Activated naive CD8-positive, alpha-beta T cell (primary cell): Measurements from ENCODE around the gene VTI1B.
A peak's percentile ranks its signal among the peaks of the same experiment; 100 is the strongest.

Experiments
- H3K27ac Mint-ChIP-seq: one replicate; pipeline ENCODE4 v1.8.0; 2021; ENCODE audit warnings: mixed read lengths
- H3K27me3 Mint-ChIP-seq: one replicate; pipeline ENCODE4 v1.8.0; 2021; ENCODE audit warnings: mixed read lengths
- H3K36me3 Mint-ChIP-seq: one replicate; pipeline ENCODE4 v1.8.0; 2021; ENCODE audit warnings: mixed read lengths
- H3K4me1 Mint-ChIP-seq: one replicate; pipeline ENCODE4 v1.8.0; 2021; ENCODE audit warnings: low read depth, mixed read lengths
- H3K4me3 Mint-ChIP-seq: one replicate; pipeline ENCODE4 v1.8.0; 2021; ENCODE audit warnings: mild to moderate bottlenecking, mixed read lengths
- H3K9me3 Mint-ChIP-seq: one replicate; pipeline ENCODE4 v1.8.0; 2021; ENCODE audit warnings: low read depth, mixed read lengths

The VTI1B gene

DNA sequence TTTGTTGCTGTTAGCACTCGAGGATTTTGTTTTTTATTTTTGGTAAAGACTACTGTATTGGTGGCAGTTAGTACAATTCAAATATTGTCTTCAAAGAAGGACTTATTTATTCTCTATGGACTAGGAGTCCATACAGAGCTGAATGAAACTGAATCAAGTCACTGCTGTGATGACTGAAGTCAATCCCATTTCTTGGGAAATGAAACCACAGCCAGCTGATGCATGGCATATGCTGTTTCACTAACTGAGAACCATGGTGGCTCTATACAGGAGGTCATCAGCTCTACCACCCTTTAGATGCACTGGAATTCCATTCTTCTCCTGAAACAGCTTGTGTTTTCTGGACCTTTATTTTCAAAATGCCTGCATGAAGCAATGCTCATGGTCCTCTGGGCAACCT is 22.2 kb downstream of the VTI1B start:
- no peak overlapping the region for H3K27ac Mint-ChIP-seq
- no peaks in the 10 kb centered on the region for H3K27me3 Mint-ChIP-seq
- H3K36me3 Mint-ChIP-seq: peaks cover 9% of the 10 kb centered on the region
- no peaks in the 10 kb centered on the region for H3K4me1 Mint-ChIP-seq
- no peaks in the 10 kb centered on the region for H3K9me3 Mint-ChIP-seq
- H3K4me3 Mint-ChIP-seq: no peak overlapping the region

DNA sequence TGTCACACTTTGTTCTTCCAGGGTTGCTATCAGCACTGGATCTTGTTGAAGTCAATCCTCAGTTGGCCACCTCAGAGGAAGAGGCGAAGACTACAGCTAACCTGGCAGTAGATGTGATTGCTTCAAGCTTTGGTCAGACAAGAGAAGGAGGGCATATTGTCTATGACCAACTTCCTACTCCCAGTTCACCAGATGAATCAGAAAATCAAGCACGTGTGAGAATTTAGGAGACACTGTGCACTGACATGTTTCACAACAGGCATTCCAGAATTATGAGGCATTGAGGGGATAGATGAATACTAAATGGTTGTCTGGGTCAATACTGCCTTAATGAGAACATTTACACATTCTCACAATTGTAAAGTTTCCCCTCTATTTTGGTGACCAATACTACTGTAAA is 23.7 kb downstream of the VTI1B start:
- Mint-ChIP-seq H3K9me3 (no peaks in the 10 kb centered on the region), H3K36me3 (peaks cover 12% of the 10 kb centered on the region), H3K4me1 (no peaks in the 10 kb centered on the region)

DNA sequence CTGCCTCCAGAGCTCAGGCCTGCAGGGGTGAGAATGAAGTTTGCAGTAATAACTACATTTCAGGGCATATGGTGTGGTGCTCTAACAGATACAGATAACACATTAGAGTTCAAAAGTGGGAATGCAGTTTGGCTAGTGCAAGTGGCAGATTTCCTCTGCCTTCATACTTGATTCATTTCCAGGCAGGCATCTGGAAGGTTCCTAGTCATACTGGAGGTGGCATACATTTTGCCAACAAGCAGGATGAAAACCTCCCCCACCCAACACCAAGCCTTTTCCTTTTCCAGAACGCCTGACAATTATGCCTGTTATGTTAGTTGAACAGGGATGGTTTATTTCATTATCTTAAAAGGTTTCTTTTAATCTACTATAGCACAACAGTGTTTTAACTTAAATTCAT is 24.3 kb downstream of the VTI1B start:
- H3K4me1 Mint-ChIP-seq: no peaks in the 10 kb centered on the region
- no peaks in the 10 kb centered on the region for H3K9me3 Mint-ChIP-seq
- peaks cover 12% of the 10 kb centered on the region for H3K36me3 Mint-ChIP-seq
- H3K27ac Mint-ChIP-seq: no peak overlapping the region
- H3K27me3 Mint-ChIP-seq: no peaks in the 10 kb centered on the region
- H3K4me3 Mint-ChIP-seq: no peak overlapping the region

More for the DNA sequence above, 23.7 kb downstream of the VTI1B start:
- Mint-ChIP-seq H3K4me3 (no peak overlapping the region), H3K27ac (no peak overlapping the region), H3K27me3 (no peaks in the 10 kb centered on the region)

DNA sequence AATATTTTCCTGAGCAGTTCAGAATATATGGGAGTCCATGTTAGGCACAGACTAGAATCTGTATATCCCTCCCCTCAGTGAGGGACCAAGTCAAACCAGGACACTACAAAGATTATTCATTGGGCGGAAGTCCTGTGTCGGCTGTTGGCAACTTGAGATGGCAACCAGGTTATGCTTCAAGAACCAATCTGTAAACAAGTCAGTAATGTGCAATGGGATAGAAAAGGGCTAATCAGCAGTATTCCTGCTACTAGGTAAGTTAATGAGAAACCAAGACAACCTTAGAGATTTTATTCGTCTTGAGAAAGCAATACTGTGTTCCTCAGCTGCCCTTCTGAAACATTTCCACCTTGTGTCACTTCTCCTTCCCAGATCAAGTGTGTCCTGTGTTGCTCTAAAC is 28.3 kb downstream of the VTI1B start:
- Mint-ChIP-seq H3K36me3 (peaks cover 11% of the 10 kb centered on the region), H3K27me3 (no peaks in the 10 kb centered on the region)

DNA sequence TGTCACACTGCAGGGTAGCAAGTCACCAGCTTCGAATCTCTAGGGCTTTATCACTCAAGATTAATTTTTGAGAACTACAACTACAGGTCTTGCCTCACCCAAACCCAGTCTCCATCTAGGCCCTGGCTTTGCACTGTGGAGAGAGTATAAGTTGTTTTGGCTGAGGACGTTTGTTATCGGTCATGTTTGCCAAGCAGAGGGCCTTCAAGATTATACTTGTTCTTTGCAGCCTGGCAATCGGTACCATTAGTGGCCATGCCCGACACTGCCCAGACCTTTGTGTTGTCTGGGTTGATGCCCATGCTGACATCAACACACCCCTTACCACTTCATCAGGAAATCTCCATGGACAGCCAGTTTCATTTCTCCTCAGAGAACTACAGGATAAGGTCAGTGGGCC is 29.0 kb downstream of the VTI1B start:
- Mint-ChIP-seq H3K36me3 (peaks cover 8% of the 10 kb centered on the region), H3K27me3 (no peaks in the 10 kb centered on the region), H3K27ac (no peak overlapping the region), H3K4me1 (peaks cover 4% of the 10 kb centered on the region), H3K9me3 (no peaks in the 10 kb centered on the region), H3K4me3 (no peak overlapping the region)

More for the DNA sequence above, 28.3 kb downstream of the VTI1B start:
- H3K4me3 Mint-ChIP-seq: no peak overlapping the region
- peaks cover 4% of the 10 kb centered on the region for H3K4me1 Mint-ChIP-seq
- H3K9me3 Mint-ChIP-seq: no peaks in the 10 kb centered on the region
- H3K27ac Mint-ChIP-seq: no peak overlapping the region

DNA sequence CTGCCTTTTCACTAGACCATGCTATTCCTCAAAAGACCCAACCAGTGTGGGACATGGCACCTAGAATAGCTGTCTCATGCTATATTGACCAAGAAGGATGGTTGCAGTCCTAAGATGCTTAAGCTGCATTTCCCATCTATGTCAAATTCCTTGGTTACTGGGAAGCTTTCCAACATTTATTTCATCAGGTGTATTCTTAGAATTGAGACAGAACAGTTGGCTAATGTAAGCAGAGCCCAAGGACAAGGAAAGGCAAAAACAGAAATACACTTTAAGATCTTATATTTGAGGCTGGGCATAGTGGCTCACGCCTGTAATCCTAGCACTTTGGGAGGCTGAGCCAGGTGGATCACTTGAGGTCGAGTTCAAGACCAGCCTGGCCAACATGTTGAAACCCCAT is 30.0 kb downstream of the VTI1B start:
- Mint-ChIP-seq H3K36me3 (peaks cover 8% of the 10 kb centered on the region), H3K27me3 (no peaks in the 10 kb centered on the region), H3K9me3 (no peaks in the 10 kb centered on the region), H3K4me3 (no peak overlapping the region), H3K27ac (no peak overlapping the region), H3K4me1 (peaks cover 4% of the 10 kb centered on the region)

DNA sequence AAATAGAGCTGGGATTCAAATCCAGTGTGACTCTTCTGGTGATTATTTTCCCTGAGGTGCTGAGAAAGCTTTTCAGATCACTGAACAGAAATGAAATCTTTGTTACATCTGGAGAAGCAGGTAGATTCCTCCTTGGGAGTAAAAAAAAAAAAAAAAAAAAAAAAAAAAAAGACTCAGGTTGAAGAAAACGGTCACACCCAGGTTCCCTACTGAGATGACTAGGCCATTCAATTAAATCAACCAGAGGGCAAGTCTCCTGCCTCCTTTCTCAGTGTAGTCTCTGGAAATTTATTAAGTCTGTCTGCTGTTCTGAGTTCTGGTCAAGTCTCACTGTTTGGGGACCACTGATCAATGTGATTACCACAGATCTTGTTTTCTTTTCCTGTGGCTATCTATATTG is 30.7 kb downstream of the VTI1B start:
- H3K4me1 Mint-ChIP-seq: peaks cover 4% of the 10 kb centered on the region
- H3K36me3 Mint-ChIP-seq: peaks cover 8% of the 10 kb centered on the region
- no peaks in the 10 kb centered on the region for H3K9me3 Mint-ChIP-seq
- H3K4me3 Mint-ChIP-seq: no peak overlapping the region
- peak overlapping the region; percentile 1 for H3K27ac Mint-ChIP-seq
- no peaks in the 10 kb centered on the region for H3K27me3 Mint-ChIP-seq

DNA sequence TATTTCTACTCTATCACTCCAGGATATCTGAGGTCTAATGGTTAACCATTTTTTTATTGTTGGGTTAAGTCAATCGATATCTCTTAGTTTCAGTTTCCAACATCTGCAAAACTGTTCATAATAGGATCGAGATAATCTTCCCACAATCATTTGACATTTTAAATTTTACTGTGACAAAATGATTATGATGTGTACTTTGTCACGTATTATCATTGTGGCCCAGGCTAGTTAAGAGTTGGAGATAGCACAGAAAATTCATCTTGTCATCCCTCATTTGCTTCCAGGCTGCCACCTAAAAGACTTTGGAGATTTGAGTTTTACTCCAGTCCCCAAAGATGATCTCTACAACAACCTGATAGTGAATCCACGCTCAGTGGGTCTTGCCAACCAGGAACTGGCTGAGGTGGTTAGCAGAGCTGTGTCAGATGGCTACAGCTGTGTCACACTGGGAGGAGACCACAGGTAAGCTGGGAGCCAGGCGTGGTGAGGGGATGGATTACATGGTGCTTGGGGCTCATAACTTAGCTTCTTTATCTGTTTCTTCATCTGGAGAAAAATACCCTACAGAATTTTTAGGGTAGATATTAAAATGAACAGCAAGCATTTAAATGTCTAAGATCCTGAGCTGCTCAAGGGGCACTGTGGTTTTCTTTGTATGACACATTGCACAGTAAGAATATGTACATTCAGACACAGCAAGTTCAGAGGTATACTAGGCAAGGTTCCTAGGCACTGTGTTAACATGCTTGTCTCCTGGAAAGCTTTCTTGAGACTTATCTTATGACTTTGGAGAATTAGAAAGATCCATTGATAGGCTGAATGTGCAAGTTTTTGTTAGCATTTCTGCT is 32.3 kb downstream of the VTI1B start:
- Mint-ChIP-seq H3K4me3 (no peak overlapping the region), H3K36me3 (peaks cover 8% of the 10 kb centered on the region), H3K4me1 (peaks cover 4% of the 10 kb centered on the region), H3K27ac (peak overlapping the region; percentile 14), H3K9me3 (no peaks in the 10 kb centered on the region), H3K27me3 (no peaks in the 10 kb centered on the region)

DNA sequence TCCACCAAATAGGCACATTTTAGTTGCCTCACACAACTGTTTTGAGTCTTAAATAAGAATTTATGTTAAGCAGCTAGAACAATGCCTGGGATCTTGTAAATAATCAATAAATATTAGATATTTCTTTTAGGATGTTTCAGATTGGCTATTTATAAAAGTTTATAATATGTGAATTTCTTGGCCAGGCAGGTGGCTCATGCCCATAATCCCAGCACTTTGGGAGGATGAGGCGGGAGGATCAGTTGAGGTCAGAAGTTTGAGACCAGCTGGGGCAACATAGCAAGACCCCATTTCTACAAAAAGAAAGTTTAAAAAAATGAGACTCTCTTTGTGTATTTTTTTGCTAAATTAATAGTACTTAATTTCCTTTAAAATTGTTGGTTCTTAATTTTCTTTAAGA is 33.0 kb downstream of the VTI1B start:
- Mint-ChIP-seq H3K4me3 (no peak overlapping the region), H3K36me3 (peaks cover 8% of the 10 kb centered on the region), H3K27me3 (no peaks in the 10 kb centered on the region), H3K27ac (no peak overlapping the region), H3K4me1 (peaks cover 4% of the 10 kb centered on the region), H3K9me3 (no peaks in the 10 kb centered on the region)

DNA sequence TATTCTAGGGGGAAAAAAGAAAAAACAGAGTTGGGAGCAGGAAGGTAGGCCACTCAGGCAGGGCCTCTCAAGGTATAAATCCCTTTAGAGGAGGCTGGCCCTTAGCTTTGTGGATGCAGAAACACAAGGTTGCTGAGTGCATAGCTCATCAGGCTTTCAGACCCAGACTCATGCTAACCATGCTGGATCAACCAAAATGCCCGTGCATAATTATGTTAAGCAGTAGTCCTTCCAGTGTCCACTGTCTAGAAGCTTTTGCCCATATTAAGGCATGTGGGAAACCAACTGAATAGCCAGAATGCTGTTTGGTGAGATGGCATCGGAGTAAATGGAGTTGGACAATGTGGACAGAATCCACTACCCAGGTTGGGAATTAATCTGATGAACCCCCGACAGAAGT is 35.8 kb downstream of the VTI1B start:
- Mint-ChIP-seq H3K36me3 (peaks cover 5% of the 10 kb centered on the region), H3K27ac (no peak overlapping the region), H3K27me3 (no peaks in the 10 kb centered on the region), H3K4me3 (no peak overlapping the region), H3K9me3 (no peaks in the 10 kb centered on the region), H3K4me1 (peaks cover 4% of the 10 kb centered on the region)

DNA sequence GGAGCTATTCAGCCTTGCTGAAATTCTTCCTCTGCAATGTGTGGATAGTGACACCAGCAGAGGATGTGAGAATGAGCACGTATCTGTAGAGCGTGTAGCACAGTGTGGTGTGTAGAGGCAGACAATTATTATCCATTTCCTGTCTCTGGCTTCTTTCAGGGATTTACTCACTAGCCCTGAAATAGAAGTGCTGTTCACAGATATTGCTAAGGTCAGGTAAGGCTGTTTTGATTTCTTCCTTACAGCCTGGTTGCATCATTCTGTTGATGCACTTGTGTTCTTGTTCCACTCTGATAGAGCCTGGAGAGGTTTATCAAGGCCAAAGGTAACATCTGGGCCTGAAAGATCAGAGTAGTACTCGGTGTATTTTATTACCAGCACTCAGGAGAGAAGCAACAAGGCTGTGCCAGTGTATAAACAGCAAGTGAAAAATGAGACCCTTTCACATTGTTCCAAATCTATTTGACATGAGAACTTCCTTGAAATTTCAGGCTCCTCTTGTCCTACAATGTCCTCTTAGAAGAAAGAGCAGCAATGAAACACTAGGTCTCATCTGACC is 38.0 kb downstream of the VTI1B start:
- H3K4me3 Mint-ChIP-seq: no peak overlapping the region
- no peak overlapping the region for H3K27ac Mint-ChIP-seq
- H3K27me3 Mint-ChIP-seq: no peaks in the 10 kb centered on the region
- no peaks in the 10 kb centered on the region for H3K4me1 Mint-ChIP-seq
- peaks cover 6% of the 10 kb centered on the region for H3K36me3 Mint-ChIP-seq
- H3K9me3 Mint-ChIP-seq: no peaks in the 10 kb centered on the region

DNA sequence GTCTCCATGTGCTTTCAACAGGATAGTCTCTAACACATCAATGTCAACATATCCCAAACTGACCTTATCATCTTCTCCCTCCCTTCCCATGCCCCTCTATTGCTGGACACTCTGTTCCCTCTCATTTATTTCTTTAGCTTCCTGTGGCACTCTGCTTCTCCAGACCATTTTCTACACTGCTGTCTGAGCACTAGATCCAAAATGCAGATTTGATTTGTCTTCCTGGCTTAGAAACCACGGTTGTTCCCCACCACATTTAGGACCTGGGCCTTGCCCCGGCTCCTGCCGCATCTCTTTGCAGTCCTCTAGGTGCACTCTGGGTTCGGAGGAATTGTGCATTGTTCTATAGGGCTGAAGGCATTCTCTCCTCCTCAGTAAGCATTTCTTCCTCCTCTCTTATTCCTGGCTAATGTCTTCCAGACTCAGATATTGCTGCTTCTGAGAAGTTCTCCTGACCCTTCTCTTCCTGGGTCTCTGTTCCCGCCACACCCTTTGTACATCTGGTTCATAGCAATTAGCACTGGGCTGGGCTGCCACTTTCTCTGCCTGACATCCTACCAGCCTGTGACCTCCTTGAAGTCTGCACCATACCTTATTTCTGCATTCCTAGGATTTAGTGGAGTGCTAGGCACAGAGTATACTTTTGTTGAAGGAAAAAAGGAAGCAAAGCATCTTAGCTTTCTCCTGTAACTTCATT is 40.8 kb downstream of the VTI1B start:
- no peak overlapping the region for H3K4me3 Mint-ChIP-seq
- H3K9me3 Mint-ChIP-seq: no peaks in the 10 kb centered on the region
- H3K27ac Mint-ChIP-seq: no peak overlapping the region
- no peaks in the 10 kb centered on the region for H3K4me1 Mint-ChIP-seq
- H3K27me3 Mint-ChIP-seq: no peaks in the 10 kb centered on the region
- peaks cover 6% of the 10 kb centered on the region for H3K36me3 Mint-ChIP-seq

DNA sequence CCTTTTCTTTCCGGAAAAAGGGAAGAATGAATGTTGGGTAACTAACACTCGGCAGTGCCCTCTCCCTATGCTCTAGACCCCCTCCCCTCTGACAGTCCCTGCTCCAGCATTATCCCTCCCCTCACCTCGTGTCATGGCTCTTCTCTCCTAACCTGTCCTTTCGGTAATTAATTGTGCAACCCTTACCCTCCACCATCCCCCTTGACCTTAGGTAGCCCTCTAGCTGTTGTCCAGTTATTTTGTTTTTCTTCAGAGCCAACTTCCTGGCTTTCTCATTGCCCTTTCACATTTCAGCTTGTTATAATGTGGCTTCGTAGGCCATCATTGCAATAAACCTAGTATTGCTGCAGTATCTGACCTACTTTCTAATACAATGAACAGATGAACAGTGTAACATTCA is 43.5 kb downstream of the VTI1B start:
- no peaks in the 10 kb centered on the region for H3K4me1 Mint-ChIP-seq
- H3K9me3 Mint-ChIP-seq: no peaks in the 10 kb centered on the region
- H3K4me3 Mint-ChIP-seq: no peak overlapping the region
- H3K27me3 Mint-ChIP-seq: no peaks in the 10 kb centered on the region
- H3K36me3 Mint-ChIP-seq: peaks cover 6% of the 10 kb centered on the region
- H3K27ac Mint-ChIP-seq: no peak overlapping the region

DNA sequence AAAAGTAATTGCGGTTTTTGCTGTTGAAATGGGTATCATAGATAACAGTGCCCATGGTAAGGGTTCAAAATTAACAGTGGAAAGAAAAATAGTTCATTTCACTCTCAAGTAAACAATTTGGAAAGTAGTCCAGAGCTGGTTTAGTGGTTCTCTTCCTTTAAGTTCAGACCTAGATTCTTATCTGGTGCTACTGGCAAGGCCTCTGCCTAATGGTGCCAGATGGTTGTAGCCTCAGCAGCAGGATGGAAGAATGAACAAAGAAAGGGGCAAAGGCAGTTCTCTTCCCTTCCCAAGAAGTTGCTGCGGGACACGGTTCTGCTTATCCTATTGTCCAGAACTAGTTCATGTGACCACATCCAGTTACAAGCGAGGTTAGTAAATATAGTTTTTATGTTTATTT is 44.2 kb downstream of the VTI1B start:
- Mint-ChIP-seq H3K36me3 (peaks cover 6% of the 10 kb centered on the region), H3K27ac (no peak overlapping the region), H3K27me3 (no peaks in the 10 kb centered on the region), H3K4me1 (no peaks in the 10 kb centered on the region), H3K4me3 (no peak overlapping the region), H3K9me3 (no peaks in the 10 kb centered on the region)

DNA sequence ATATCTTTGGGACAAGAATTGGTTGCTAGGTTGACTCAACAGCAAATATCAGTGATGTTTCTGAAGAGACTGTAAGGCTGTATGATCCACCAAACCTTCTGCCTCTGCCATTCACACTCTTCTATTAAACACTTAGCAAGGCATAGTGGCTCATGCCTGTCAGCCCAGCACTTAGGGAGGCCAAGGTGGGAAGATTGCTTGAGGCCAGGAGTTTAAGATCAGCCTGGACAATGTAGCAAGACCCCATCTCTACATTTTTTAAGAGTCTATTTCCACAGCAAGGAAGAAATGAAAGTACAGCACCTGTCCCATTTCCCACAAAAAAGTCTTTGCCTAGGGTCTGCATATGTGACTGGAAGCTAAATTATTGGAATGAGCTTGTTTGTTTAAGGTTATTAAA is 46.9 kb downstream of the VTI1B start:
- H3K9me3 Mint-ChIP-seq: no peaks in the 10 kb centered on the region
- peaks cover 9% of the 10 kb centered on the region for H3K4me1 Mint-ChIP-seq
- H3K27ac Mint-ChIP-seq: no peak overlapping the region
- peaks cover 3% of the 10 kb centered on the region for H3K36me3 Mint-ChIP-seq
- no peaks in the 10 kb centered on the region for H3K27me3 Mint-ChIP-seq
- H3K4me3 Mint-ChIP-seq: no peak overlapping the region
